AG09309 (cell line): ENCODE data around the gene MYO1E.
"Not testable (repeated sequence)": the region's sequence is repeated elsewhere in the genome, so short reads cannot be mapped to it uniquely, and the experiment has no call there.

Experiments
- DNase-seq: peaks from one replicate; pipeline ENCODE4 v3.0.0-alpha.2; 2010; ENCODE audit warnings: low read depth
- H3K4me3 ChIP-seq: 2 replicates; pipeline ENCODE4 v1.5.1; 2011; ENCODE audit warnings: mild to moderate bottlenecking, low read depth, low read length, moderate library complexity; ENCODE audit not compliant: control insufficient read depth
- CTCF ChIP-seq: IDR thresholded peaks from 2 replicates; pipeline ENCODE4 v1.5.1; 2011; ENCODE audit warnings: mild to moderate bottlenecking, low read depth, low read length, inconsistent platforms; ENCODE audit not compliant: insufficient read depth, control insufficient read depth; ENCODE audit errors: missing control alignments

The MYO1E gene

GRCh38 chr15:59410391-59410896, 37.8 kb upstream of the MYO1E start:
- no peak for TF ChIP-seq CTCF
- H3K4me3 ChIP-seq: no peak overlapping the region
- no peak for DNase-seq

- no peak overlapping the region for H3K4me3 ChIP-seq
- TF ChIP-seq CTCF: no peak
- DNase-seq: no peak
Measured at GRCh38 chr15:59407946-59408345, 35.3 kb upstream of the MYO1E start.

GRCh38 chr15:59406446-59406845, 33.8 kb upstream of the MYO1E start:
- DNase-seq: no peak
- H3K4me3 ChIP-seq: no peak overlapping the region
- TF ChIP-seq CTCF: no peak

- H3K4me3 ChIP-seq: no peak overlapping the region
- no peak for TF ChIP-seq CTCF
- no peak for DNase-seq
Measured at GRCh38 chr15:59405079-59405478, 32.4 kb upstream of the MYO1E start.

- no peak for DNase-seq
- no peak overlapping the region for H3K4me3 ChIP-seq
- no peak for TF ChIP-seq CTCF
Measured at GRCh38 chr15:59401824-59402569, 29.3 kb upstream of the MYO1E start.

GRCh38 chr15:59401051-59401823, 28.6 kb upstream of the MYO1E start:
- H3K4me3 ChIP-seq, DNase-seq: not testable (repeated sequence)
